GM21367 (cell line): ENCODE results near the gene KRTAP5-1.

Experiments used
- ATAC-seq: cut with Tn5 transposase; IDR thresholded peaks from one replicate; pipeline ENCODE4 v1.9.1; 2021; ENCODE audit not compliant: unreplicated experiment

The KRTAP5-1 gene

GRCh38 chr11:1572197-1573076 lies 12.6 kb downstream of the KRTAP5-1 start, which contains the start of gene DUSP8:
TSS of gene DUSP8 (minus strand) at chr11:1572271. CDS start at chr11:1565826, 6,445 bp downstream.
- ATAC-seq, result peak; percentile 41

GRCh38 chr11:1571760-1572196 lies 13.3 kb downstream of the KRTAP5-1 start:
- ATAC-seq, result no peak

- no peak for ATAC-seq
Observed at GRCh38 chr11:1570896-1571759, 14.0 kb downstream of the KRTAP5-1 start.

- ATAC-seq, result no peak
Observed at GRCh38 chr11:1570531-1570895, 14.6 kb downstream of the KRTAP5-1 start.

GRCh38 chr11:1570001-1570453 lies 15.1 kb downstream of the KRTAP5-1 start:
- ATAC-seq, result no peak

- ATAC-seq, result no peak
Observed at GRCh38 chr11:1569251-1569780, 15.8 kb downstream of the KRTAP5-1 start.

GRCh38 chr11:1568441-1568911 lies 16.6 kb downstream of the KRTAP5-1 start:
- no peak for ATAC-seq

- ATAC-seq, result no peak
Observed at GRCh38 chr11:1567721-1568100, 17.4 kb downstream of the KRTAP5-1 start.

- ATAC-seq, result no peak
Observed at GRCh38 chr11:1567052-1567720, 17.9 kb downstream of the KRTAP5-1 start.

- ATAC-seq, result no peak
Observed at GRCh38 chr11:1566381-1567051, 18.6 kb downstream of the KRTAP5-1 start.

GRCh38 chr11:1565904-1566247 lies 19.2 kb downstream of the KRTAP5-1 start:
- ATAC-seq, result no peak

- ATAC-seq, result no peak
Observed at GRCh38 chr11:1565173-1565903, 19.7 kb downstream of the KRTAP5-1 start.

GRCh38 chr11:1564535-1565172 lies 20.4 kb downstream of the KRTAP5-1 start:
- no peak for ATAC-seq

GRCh38 chr11:1563697-1564534 lies 21.2 kb downstream of the KRTAP5-1 start:
- no peak for ATAC-seq

- no peak for ATAC-seq
Observed at GRCh38 chr11:1563149-1563638, 21.9 kb downstream of the KRTAP5-1 start.

- no peak for ATAC-seq
Observed at GRCh38 chr11:1562469-1563148, 22.5 kb downstream of the KRTAP5-1 start.

GRCh38 chr11:1561955-1562354 lies 23.1 kb downstream of the KRTAP5-1 start:
- no peak for ATAC-seq

- ATAC-seq, result no peak
Observed at GRCh38 chr11:1561266-1561665, 23.8 kb downstream of the KRTAP5-1 start.
